GM12878 (cell line): Measurements from ENCODE around the gene PDX1.

Experiments used
- CHD2 ChIP-seq: IDR thresholded peaks from 2 replicates; pipeline ENCODE4 v1.6.1; 2011; ENCODE audit warnings: low read depth, low read length, improper control_type of control experiment, borderline replicate concordance
- ETV6 ChIP-seq, 2 experiments: fragments of 450-650 bp in 1 of 2; IDR thresholded peaks in 1 of 2; conservative IDR thresholded peaks in 1 of 2; 2 replicates each; pipeline ENCODE4 v1.6.1; 2014; ENCODE audit warnings: antibody characterized with exemption in 1 of 2, borderline replicate concordance in 1 of 2, low read depth in 1 of 2, mild to moderate bottlenecking in 1 of 2, moderate library complexity in 1 of 2
- POLR2A ChIP-seq: IDR thresholded peaks from 2 replicates; pipeline ENCODE4 v1.6.1; 2011; ENCODE audit warnings: low read depth, mild to moderate bottlenecking, low read length
- POLR2AphosphoS2 ChIP-seq: IDR thresholded peaks from 2 replicates; pipeline ENCODE4 v1.6.1; 2011; ENCODE audit warnings: low read depth, mild to moderate bottlenecking, low read length, improper control_type of control experiment, moderate library complexity
- RCOR1 ChIP-seq: conservative IDR thresholded peaks from 2 replicates; pipeline ENCODE4 v1.6.1; 2012; ENCODE audit warnings: low read depth, low read length, improper control_type of control experiment
- RFX5 ChIP-seq: IDR thresholded peaks from 2 replicates; pipeline ENCODE4 v1.6.1; 2011; ENCODE audit warnings: low read depth, low read length, improper control_type of control experiment

DNA sequence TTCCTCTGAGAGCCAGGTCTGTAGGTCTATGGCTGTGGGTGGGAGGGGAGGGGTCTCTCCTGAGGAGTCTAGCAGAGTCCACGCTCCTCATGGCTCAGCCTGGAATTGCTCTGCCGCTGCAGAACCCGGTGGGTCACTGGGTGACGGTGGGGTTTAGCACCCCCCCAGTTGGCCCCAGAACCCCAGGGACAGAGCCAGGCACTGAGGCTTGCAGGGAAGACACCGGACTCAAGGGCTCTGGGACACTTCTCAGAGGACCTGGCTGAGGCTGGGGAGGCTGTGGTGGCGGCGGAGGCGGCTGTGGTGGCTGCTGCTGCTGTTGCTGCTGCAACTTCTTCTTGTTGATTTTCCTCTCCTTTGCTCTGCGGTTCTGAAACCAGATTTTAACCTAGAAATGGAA is 43.2 kb downstream of the PDX1 start:
- TF ChIP-seq POLR2AphosphoS2 (no peak), ETV6 (conservative IDR thresholded peaks at IDR 0.05 in 1 of 2, IDR thresholded peaks at IDR 0.05 in 1 of 2; ENCODE audit: borderline replicate concordance in 1 of 2, low read depth in 1 of 2) (no peak), RCOR1 (no peak), CHD2 (no peak), RFX5 (no peak), POLR2A (no peak)
